Mesenchymal stem cell (in vitro differentiated cells and primary cell): ENCODE data around the gene SAXO2.
"Not testable (repeated sequence)": the region's sequence is repeated elsewhere in the genome, so short reads cannot be mapped to it uniquely, and the experiment has no call there.

Experiments used
- DNase-seq: peaks from one replicate; pipeline ENCODE4 v3.0.0-alpha.2; 2013
- H2AFZ ChIP-seq: one replicate; pipeline ENCODE4 v1.6.1; 2013; ENCODE audit warnings: low read depth, mild to moderate bottlenecking, control low read depth, inconsistent platforms, low read length, moderate library complexity
- H2AK5ac ChIP-seq: 2 replicates; pipeline ENCODE4 v1.6.1; 2013; ENCODE audit warnings: low read length, moderate library complexity, mild to moderate bottlenecking, inconsistent platforms; ENCODE audit not compliant: severe bottlenecking
- H2BK120ac ChIP-seq: one replicate; pipeline ENCODE4 v1.6.1; 2013; ENCODE audit warnings: low read depth, mild to moderate bottlenecking, inconsistent platforms, low read length, moderate library complexity
- H2BK12ac ChIP-seq, 2 experiments: one replicate each; pipeline ENCODE4 v1.6.1; 2013; ENCODE audit warnings: inconsistent platforms in 2 of 2, low read length in 2 of 2, mild to moderate bottlenecking in 2 of 2, moderate library complexity in 2 of 2, control low read depth in 1 of 2
- H2BK15ac ChIP-seq: one replicate; pipeline ENCODE4 v1.6.1; 2013; ENCODE audit warnings: mild to moderate bottlenecking, low read depth, inconsistent platforms; ENCODE audit not compliant: poor library complexity, severe bottlenecking
- H2BK5ac ChIP-seq: 2 replicates; pipeline ENCODE4 v1.6.1; 2013; ENCODE audit warnings: low read depth, mild to moderate bottlenecking, low read length, control low read depth, inconsistent platforms; ENCODE audit not compliant: poor library complexity, severe bottlenecking
- H3K14ac ChIP-seq, 2 experiments: one replicate each; pipeline ENCODE4 v1.6.1; 2013; ENCODE audit warnings: inconsistent platforms in 2 of 2, low read length in 2 of 2, control low read depth in 1 of 2, mild to moderate bottlenecking in 1 of 2, moderate library complexity in 1 of 2
- H3K18ac ChIP-seq, 2 experiments: one replicate each; pipeline ENCODE4 v1.6.1; 2013; ENCODE audit warnings: inconsistent platforms in 2 of 2, low read length in 2 of 2, control low read depth in 1 of 2, low read depth in 1 of 2, mild to moderate bottlenecking in 1 of 2
- H3K23ac ChIP-seq, 2 experiments: one replicate each; pipeline ENCODE4 v1.6.1; 2013; ENCODE audit warnings: inconsistent platforms in 2 of 2, low read length in 2 of 2, mild to moderate bottlenecking in 2 of 2, moderate library complexity in 2 of 2, control low read depth in 1 of 2
- H3K27ac ChIP-seq: 2 replicates; pipeline ENCODE4 v1.5.1; 2013; ENCODE audit warnings: mild to moderate bottlenecking, moderate library complexity, low read length, control low read depth, inconsistent platforms; ENCODE audit not compliant: poor library complexity, severe bottlenecking
- H3K27me3 ChIP-seq, 2 experiments: 2 replicates each; pipeline versions ENCODE4 v1.6.1 to v1.7.0; 2013; ENCODE audit warnings: low read length in 2 of 2, mild to moderate bottlenecking in 2 of 2, moderate library complexity in 2 of 2, control low read depth in 1 of 2, inconsistent platforms in 1 of 2; ENCODE audit not compliant: control insufficient read depth in 1 of 2, insufficient read depth in 1 of 2
- H3K36me3 ChIP-seq, 2 experiments: 2 replicates each; pipeline versions ENCODE4 v1.6.1 to v1.7.0; 2013; ENCODE audit warnings: low read length in 2 of 2, control low read depth in 1 of 2, inconsistent platforms in 1 of 2, low read depth in 1 of 2, mild to moderate bottlenecking in 1 of 2; ENCODE audit not compliant: insufficient read depth in 2 of 2, control insufficient read depth in 1 of 2
- H3K4ac ChIP-seq, 2 experiments: one replicate each; pipeline ENCODE4 v1.6.1; 2013; ENCODE audit warnings: inconsistent platforms in 2 of 2, low read length in 2 of 2, mild to moderate bottlenecking in 2 of 2, moderate library complexity in 2 of 2, control low read depth in 1 of 2, low read depth in 1 of 2
- H3K4me1 ChIP-seq: 2 replicates; pipeline ENCODE4 v1.6.1; 2013; ENCODE audit warnings: low read depth, low read length, control low read depth; ENCODE audit not compliant: control insufficient read depth, insufficient read depth
- H3K4me2 ChIP-seq: 2 replicates; pipeline ENCODE4 v1.6.1; 2013; ENCODE audit warnings: low read length, mild to moderate bottlenecking, inconsistent platforms; ENCODE audit not compliant: poor library complexity, severe bottlenecking
- H3K4me3 ChIP-seq, 2 experiments: 2 replicates each; pipeline versions ENCODE4 v1.5.1 to v1.7.0; 2013; ENCODE audit warnings: low read length in 2 of 2, mild to moderate bottlenecking in 2 of 2, control low read depth in 1 of 2, low read depth in 1 of 2; ENCODE audit not compliant: insufficient read depth in 1 of 2
- H3K79me1 ChIP-seq: replicated peaks from 2 replicates; pipeline ENCODE4 v1.6.1; 2013; ENCODE audit warnings: mild to moderate bottlenecking, control low read depth, low read length, inconsistent platforms; ENCODE audit not compliant: poor library complexity, severe bottlenecking
- H3K9ac ChIP-seq: 2 replicates; pipeline ENCODE4 v1.7.0; 2013; ENCODE audit warnings: mild to moderate bottlenecking, low read length, moderate library complexity
- H3K9me3 ChIP-seq: 2 replicates; pipeline ENCODE4 v1.7.0; 2013; ENCODE audit warnings: mild to moderate bottlenecking, low read length; ENCODE audit not compliant: control insufficient read depth
- H4K8ac ChIP-seq: one replicate; pipeline ENCODE4 v1.6.1; 2013; ENCODE audit warnings: inconsistent platforms, mild to moderate bottlenecking, low read length, moderate library complexity
- H4K91ac ChIP-seq: one replicate; pipeline ENCODE4 v1.6.1; 2013; ENCODE audit warnings: mild to moderate bottlenecking, low read length, inconsistent platforms
- WGBS: methylation state at CpG from one replicate; pipeline ENCODE4 v1.1.7; 2013; ENCODE audit warnings: mixed read lengths; 5-methylcytosine and 5-hydroxymethylcytosine counted together

The SAXO2 gene

GRCh38 chr15:82231233-82231632, 31.4 kb upstream of the SAXO2 start:
- H3K27me3 ChIP-seq, result no peaks in the 10 kb centered on the region
- H2BK12ac ChIP-seq, result no peak overlapping the region
- no peak overlapping the region for H2BK5ac ChIP-seq
- no peak overlapping the region for H3K9ac ChIP-seq
- no peak overlapping the region for H3K4me3 ChIP-seq
- H3K9me3 ChIP-seq, result no peaks in the 10 kb centered on the region
- H3K14ac ChIP-seq, result no peak overlapping the region
- peaks cover 0 to 54% of the 10 kb centered on the region in 2 experiments for H3K36me3 ChIP-seq
- no peak overlapping the region for H3K18ac ChIP-seq
- no peak overlapping the region for H3K23ac ChIP-seq
- 48% methylated on average over 2 of the region's 2 CpGs for WGBS
- H4K91ac ChIP-seq, result no peak overlapping the region
- DNase-seq, result no peak
- no peak overlapping the region for H4K8ac ChIP-seq
- H3K4ac ChIP-seq, result no peak overlapping the region
- H3K79me1 ChIP-seq, result no peaks in the 10 kb centered on the region
- H2BK120ac ChIP-seq, result no peak overlapping the region
- H3K4me2 ChIP-seq, result no peak overlapping the region
- no peak overlapping the region for H2BK15ac ChIP-seq
- no peaks in the 10 kb centered on the region for H3K4me1 ChIP-seq
- H3K27ac ChIP-seq, result no peak overlapping the region
- H2AK5ac ChIP-seq, result no peak overlapping the region
- H2AFZ ChIP-seq, result no peak overlapping the region

- Histone ChIP-seq H2BK15ac (no peak overlapping the region), H3K4me1 (no peaks in the 10 kb centered on the region), H3K27ac (no peak overlapping the region), H3K27me3 (no peaks in the 10 kb centered on the region), H3K14ac (no peak overlapping the region), H2BK12ac (no peak overlapping the region), H3K9ac (no peak overlapping the region), H3K9me3 (no peaks in the 10 kb centered on the region), H3K18ac (no peak overlapping the region), H4K91ac (no peak overlapping the region), H3K79me1 (no peaks in the 10 kb centered on the region), H3K36me3 (peaks cover 0 to 48% of the 10 kb centered on the region in 2 experiments), H2AK5ac (no peak overlapping the region), H2AFZ (no peak overlapping the region), H3K4ac (no peak overlapping the region), H3K23ac (no peak overlapping the region), H3K4me2 (no peak overlapping the region), H3K4me3 (no peak overlapping the region), H2BK120ac (no peak overlapping the region), H4K8ac (no peak overlapping the region), H2BK5ac (no peak overlapping the region)
- no peak for DNase-seq
- WGBS, result 73% methylated on average over 2 of the region's 2 CpGs
Observed at GRCh38 chr15:82231842-82232241, 30.8 kb upstream of the SAXO2 start.

GRCh38 chr15:82237944-82238534, 24.6 kb upstream of the SAXO2 start:
- H4K91ac ChIP-seq, H3K9ac ChIP-seq, H3K4me2 ChIP-seq, H2BK15ac ChIP-seq, H2AFZ ChIP-seq, H3K14ac ChIP-seq, H3K27ac ChIP-seq, H3K27me3 ChIP-seq, H2AK5ac ChIP-seq, H3K9me3 ChIP-seq, H3K79me1 ChIP-seq, H2BK12ac ChIP-seq, DNase-seq, H4K8ac ChIP-seq, H3K23ac ChIP-seq, H2BK120ac ChIP-seq, H3K4ac ChIP-seq, H2BK5ac ChIP-seq, H3K4me3 ChIP-seq, H3K4me1 ChIP-seq, H3K18ac ChIP-seq: not testable (repeated sequence)
- 80% methylated on average over 1 of the region's 3 CpGs for WGBS
- H3K36me3 ChIP-seq, result peaks cover 0 to 44% of the 10 kb centered on the region in 2 experiments

GRCh38 chr15:82239685-82240391, 22.8 kb upstream of the SAXO2 start:
- WGBS, result 98% methylated on average over 1 of the region's 5 CpGs
- Histone ChIP-seq H2BK5ac (no peak overlapping the region), H2BK12ac (no peak overlapping the region), H3K18ac (no peak overlapping the region), H3K27me3 (no peaks in the 10 kb centered on the region), H3K4me3 (no peak overlapping the region), H3K4me2 (no peak overlapping the region), H3K4me1 (no peaks in the 10 kb centered on the region), H2AK5ac (no peak overlapping the region), H3K9ac (no peak overlapping the region), H3K27ac (no peak overlapping the region), H3K14ac (no peak overlapping the region), H3K36me3 (peaks cover 0 to 56% of the 10 kb centered on the region in 2 experiments), H2BK15ac (no peak overlapping the region), H2AFZ (no peak overlapping the region), H3K9me3 (no peaks in the 10 kb centered on the region), H4K91ac (no peak overlapping the region), H2BK120ac (no peak overlapping the region), H3K4ac (no peak overlapping the region), H3K23ac (no peak overlapping the region), H4K8ac (no peak overlapping the region), H3K79me1 (peaks cover 1% of the 10 kb centered on the region)
- no peak for DNase-seq
